CD14-positive monocyte (primary cell): ENCODE data around the gene LSM3. TPM values are rescaled to one million over a fixed set of nuclear protein-coding genes. Genes with fewer than 3 reads are reported as not detected.
A peak's percentile ranks its signal among the peaks of the same experiment; 100 is the strongest.

Experiments used
- DNase-seq, 3 donors: peaks; one replicate each; pipeline ENCODE4 v3.0.0-alpha.2; 2011 to 2022
- H2AFZ ChIP-seq: 2 replicates; pipeline ENCODE4 v1.6.0; 2012; ENCODE audit warnings: mild to moderate bottlenecking, low read depth, low read length, inconsistent platforms; ENCODE audit not compliant: insufficient read depth, poor library complexity, severe bottlenecking
- H3K27ac ChIP-seq, 2 donors: 1 replicate in 1 of 2; 2 replicates in 1 of 2; pipeline ENCODE4 v1.5.1; 2012 to 2013; ENCODE audit warnings: low read length in 2 of 2, control low read depth in 1 of 2, inconsistent platforms in 1 of 2, low read depth in 1 of 2, mild to moderate bottlenecking in 1 of 2
- H3K27me3 ChIP-seq, 2 donors: one replicate each; pipeline versions ENCODE4 v1.6.0 to v1.6.1; 2011 to 2013; ENCODE audit warnings: low read length in 2 of 2; ENCODE audit not compliant: control insufficient read depth in 2 of 2, insufficient read depth in 2 of 2
- H3K36me3 ChIP-seq, 2 donors: replicated peaks in 1 of 2; 1 replicate in 1 of 2; 2 replicates in 1 of 2; pipeline versions ENCODE4 v1.5.1 to v1.6.1; 2012 to 2013; ENCODE audit warnings: low read length in 2 of 2, control low read depth in 1 of 2, inconsistent platforms in 1 of 2, mild to moderate bottlenecking in 1 of 2; ENCODE audit not compliant: insufficient read depth in 2 of 2, control insufficient read depth in 1 of 2
- H3K4me1 ChIP-seq, 2 donors: 1 replicate in 1 of 2; 2 replicates in 1 of 2; pipeline versions ENCODE4 v1.5.1 to v1.6.1; 2012 to 2013; ENCODE audit warnings: low read length in 2 of 2, control low read depth in 1 of 2, inconsistent platforms in 1 of 2, mild to moderate bottlenecking in 1 of 2, moderate library complexity in 1 of 2; ENCODE audit not compliant: insufficient read depth in 2 of 2, control insufficient read depth in 1 of 2
- H3K4me2 ChIP-seq: replicated peaks from 2 replicates; pipeline ENCODE3; 2012; ENCODE audit warnings: low read length, moderate library complexity, mild to moderate bottlenecking; ENCODE audit not compliant: poor library complexity, severe bottlenecking; ENCODE audit errors: extremely low read depth
- H3K4me3 ChIP-seq, 3 experiments: fragments of 200-600 bp in 1 of 3; sonication (generic) in 1 of 3; replicated peaks in 1 of 3; 1 replicate in 2 of 3; 2 replicates in 1 of 3; pipeline ENCODE4 v1.5.1; 2011 to 2013; ENCODE audit warnings: low read length in 3 of 3, mild to moderate bottlenecking in 3 of 3, control low read depth in 2 of 3, low read depth in 2 of 3, inconsistent platforms in 1 of 3, moderate library complexity in 1 of 3
- H3K79me2 ChIP-seq: 2 replicates; pipeline ENCODE4 v1.6.0; 2012; ENCODE audit warnings: mild to moderate bottlenecking, control low read depth, inconsistent platforms, low read length, moderate library complexity; ENCODE audit not compliant: insufficient read depth
- H3K9ac ChIP-seq: 2 replicates; pipeline ENCODE4 v1.6.0; 2017; ENCODE audit warnings: low read length, mild to moderate bottlenecking; ENCODE audit not compliant: insufficient read depth, poor library complexity, severe bottlenecking
- H3K9me3 ChIP-seq, 2 donors: replicated peaks in 1 of 2; 1 replicate in 1 of 2; 2 replicates in 1 of 2; pipeline versions ENCODE4 v1.5.1 to v1.6.1; 2012 to 2013; ENCODE audit warnings: low read length in 2 of 2, control low read depth in 1 of 2; ENCODE audit not compliant: control insufficient read depth in 1 of 2, insufficient read depth in 1 of 2
- H4K20me1 ChIP-seq: 2 replicates; pipeline ENCODE4 v1.6.0; 2012; ENCODE audit warnings: mild to moderate bottlenecking, low read length, control low read depth, moderate library complexity; ENCODE audit not compliant: insufficient read depth
- H3K27ac Mint-ChIP-seq, 7 donors: one replicate each; pipeline ENCODE4 v1.8.0; 2020; ENCODE audit warnings: mild to moderate bottlenecking in 7 of 7, mixed read lengths in 7 of 7, moderate library complexity in 6 of 7, inconsistent platforms in 2 of 7
- H3K27me3 Mint-ChIP-seq, 3 donors: one replicate each; pipeline ENCODE4 v1.8.0; 2021 to 2022; ENCODE audit warnings: low read depth in 3 of 3, mild to moderate bottlenecking in 3 of 3, mixed read lengths in 3 of 3, moderate library complexity in 3 of 3, inconsistent platforms in 1 of 3
- H3K36me3 Mint-ChIP-seq, 2 donors: one replicate each; pipeline ENCODE4 v1.8.0; 2020; ENCODE audit warnings: mixed read lengths in 2 of 2, inconsistent platforms in 1 of 2, mild to moderate bottlenecking in 1 of 2
- H3K4me1 Mint-ChIP-seq: one replicate; pipeline ENCODE4 v1.8.0; 2020; ENCODE audit warnings: mild to moderate bottlenecking, mixed read lengths
- H3K4me3 Mint-ChIP-seq, 2 donors: one replicate each; pipeline ENCODE4 v1.8.0; 2020; ENCODE audit warnings: mild to moderate bottlenecking in 2 of 2, mixed read lengths in 2 of 2, moderate library complexity in 1 of 2
- H3K9me3 Mint-ChIP-seq, 7 donors: one replicate each; pipeline ENCODE4 v1.8.0; 2020 to 2022; ENCODE audit warnings: mixed read lengths in 7 of 7, mild to moderate bottlenecking in 6 of 7, moderate library complexity in 6 of 7, inconsistent platforms in 2 of 7
- CTCF ChIP-seq: fragments of 200-600 bp; IDR thresholded peaks from one replicate; pipeline ENCODE4 v1.8.0; 2022; ENCODE audit warnings: antibody characterized with exemption, mild to moderate bottlenecking
- WGBS: methylation state at CpG from one replicate; pipeline ENCODE4 v1.1.5; 2013; ENCODE audit warnings: missing lambda C conversion rate; ENCODE audit not compliant: insufficient coverage; 5-methylcytosine and 5-hydroxymethylcytosine counted together
- intact Hi-C, 2 donors: fragments of 100-400 bp; cut with micrococcal nuclease; formaldehyde crosslinking; loops; one replicate each; pipeline versions ENCODE4 v1.15.0 to v1.15.1; 2023
- polyA plus RNA-seq, 3 donors: library from polyadenylated mRNA; depleted of rRNA in 1 of 3; unstranded in 2 of 3; stranded (reverse) in 1 of 3; fragments of 300-500 nt in 2 of 3; fragments of >200 nt in 1 of 3; fragmentation: Illumina TruSeq in 2 of 3; gene quantifications; 1 replicate in 2 of 3; 2 replicates in 1 of 3; pipeline ENCODE4 v1.2.3, GENCODE V29; 2012 to 2021

LSM3 gene
- polyA plus RNA-seq, 3 donors, result 4.1 to 23.2 (median 19.8) TPM

GRCh38 chr3:14157951-14158350 lies 20.7 kb upstream of the LSM3 start:
- peaks cover 87 to 91% of the 10 kb centered on the region in 2 donors for H3K36me3 Mint-ChIP-seq
- no peak for DNase-seq
- Histone ChIP-seq H3K27ac (no peak overlapping the region), H3K27me3 (no peaks in the 10 kb centered on the region), H3K9me3 (peaks cover 0 to 14% of the 10 kb centered on the region in 2 donors), H3K9ac (no peak overlapping the region), H3K4me2 (no peak overlapping the region), H4K20me1 (no peaks in the 10 kb centered on the region), H2AFZ (no peak overlapping the region), H3K4me3 (no peak overlapping the region), H3K36me3 (peaks cover 68 to 87% of the 10 kb centered on the region in 2 donors), H3K4me1 (peaks cover 0 to 4% of the 10 kb centered on the region in 2 donors), H3K79me2 (no peaks in the 10 kb centered on the region)
- no peaks in the 10 kb centered on the region for H3K27me3 Mint-ChIP-seq
- intact Hi-C loops, result no loop called here
- WGBS, result 98% methylated on average over 8 of the region's 9 CpGs
- H3K9me3 Mint-ChIP-seq, result peaks cover 5 to 16% (median 12%) of the 10 kb centered on the region in 7 donors
- H3K4me1 Mint-ChIP-seq, result peaks cover 2% of the 10 kb centered on the region
- TF ChIP-seq CTCF, result no peak
- H3K27ac Mint-ChIP-seq, result peak overlapping the region in 2 of 7 donors; percentile 5 to 58
- no peak overlapping the region for H3K4me3 Mint-ChIP-seq

- Mint-ChIP-seq H3K27ac (peak overlapping the region in 1 of 7 donors; percentile 40), H3K36me3 (peaks cover 85 to 92% of the 10 kb centered on the region in 2 donors), H3K27me3 (no peaks in the 10 kb centered on the region), H3K9me3 (peaks cover 5 to 16% (median 12%) of the 10 kb centered on the region in 7 donors), H3K4me1 (peaks cover 2% of the 10 kb centered on the region), H3K4me3 (no peak overlapping the region)
- intact Hi-C loops, result no loop called here
- DNase-seq, result no peak
- Histone ChIP-seq H3K4me2 (no peak overlapping the region), H3K4me3 (no peak overlapping the region), H3K36me3 (peaks cover 72 to 87% of the 10 kb centered on the region in 2 donors), H3K27me3 (no peaks in the 10 kb centered on the region), H3K4me1 (peaks cover 0 to 4% of the 10 kb centered on the region in 2 donors), H3K9ac (no peak overlapping the region), H2AFZ (no peak overlapping the region), H3K27ac (no peak overlapping the region), H3K9me3 (peaks cover 0 to 14% of the 10 kb centered on the region in 2 donors), H3K79me2 (no peaks in the 10 kb centered on the region), H4K20me1 (no peaks in the 10 kb centered on the region)
- 96% methylated on average over 11 of the region's 14 CpGs for WGBS
- TF ChIP-seq CTCF, result no peak
Measured at GRCh38 chr3:14158370-14158769, 20.2 kb upstream of the LSM3 start.
